GM15510 (cell line): ENCODE results near the gene STAP2.

Experiments
- POLR2A ChIP-seq: IDR thresholded peaks from 3 replicates; pipeline ENCODE4 v1.6.1; 2011; ENCODE audit warnings: borderline replicate concordance; ENCODE audit not compliant: insufficient read length; ENCODE audit errors: extremely low read depth

The STAP2 gene

DNA sequence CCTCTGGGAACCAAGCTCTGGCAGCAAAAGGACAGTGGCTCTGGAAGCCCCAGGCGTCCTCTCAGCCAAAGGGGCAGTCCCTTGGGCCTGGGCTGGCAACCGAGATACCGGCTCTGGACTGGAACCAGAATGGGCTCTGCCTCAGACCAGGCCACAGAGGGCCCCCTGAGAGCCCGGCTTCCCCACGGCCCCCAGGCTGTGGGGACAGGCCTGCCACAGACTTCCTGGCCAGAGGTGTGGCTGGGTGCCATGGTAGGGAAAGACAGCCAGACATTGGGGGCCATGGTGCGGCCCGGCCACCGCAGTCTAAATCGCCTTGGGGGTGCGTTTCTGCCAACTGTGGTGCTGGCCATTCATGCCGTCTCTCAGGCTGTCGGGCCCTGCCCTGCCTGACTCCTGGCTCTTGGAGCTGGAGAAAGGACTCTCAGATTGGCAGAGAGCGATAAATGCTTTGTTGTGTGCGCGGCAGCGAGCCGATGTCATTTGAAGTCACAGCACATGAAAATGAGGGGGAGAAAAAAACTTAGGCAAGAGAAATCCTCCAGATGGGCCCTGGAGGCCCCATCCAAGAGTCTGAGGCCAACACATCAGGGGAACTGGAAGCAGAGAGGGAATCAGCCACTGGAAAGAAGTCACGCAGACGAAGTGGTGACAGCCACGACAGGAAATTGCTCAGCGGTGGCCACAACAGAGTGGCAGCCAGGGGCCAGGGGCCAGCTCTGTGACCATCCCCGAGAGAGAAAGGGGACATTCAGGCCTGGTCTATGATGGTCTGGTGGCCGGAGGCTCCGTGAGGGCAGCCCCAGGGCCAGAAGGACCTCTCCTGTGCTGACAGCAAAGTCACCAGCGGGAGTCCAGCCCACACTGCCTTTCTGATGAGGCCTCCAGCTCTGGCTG, 35.2 kb upstream of the STAP2 start:
- no peak for TF ChIP-seq POLR2A

DNA sequence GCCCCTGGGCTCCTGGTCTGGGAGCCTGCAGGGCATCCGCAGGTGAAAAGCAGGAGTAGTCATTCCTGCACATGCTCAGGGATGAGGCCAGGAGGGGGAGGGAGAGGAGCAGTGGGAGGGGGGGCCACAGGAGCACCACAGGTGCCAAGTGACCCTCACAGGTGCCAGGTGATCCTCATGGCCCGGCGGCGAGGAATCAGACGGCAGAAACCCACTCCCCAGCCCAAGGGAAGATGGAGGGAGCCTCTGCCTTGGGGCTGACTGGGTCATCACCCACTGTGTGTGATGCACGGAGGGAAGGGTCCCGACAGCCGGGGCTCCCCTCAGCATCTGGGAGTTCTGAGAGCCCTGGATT, 34.4 kb upstream of the STAP2 start:
- TF ChIP-seq POLR2A = no peak

DNA sequence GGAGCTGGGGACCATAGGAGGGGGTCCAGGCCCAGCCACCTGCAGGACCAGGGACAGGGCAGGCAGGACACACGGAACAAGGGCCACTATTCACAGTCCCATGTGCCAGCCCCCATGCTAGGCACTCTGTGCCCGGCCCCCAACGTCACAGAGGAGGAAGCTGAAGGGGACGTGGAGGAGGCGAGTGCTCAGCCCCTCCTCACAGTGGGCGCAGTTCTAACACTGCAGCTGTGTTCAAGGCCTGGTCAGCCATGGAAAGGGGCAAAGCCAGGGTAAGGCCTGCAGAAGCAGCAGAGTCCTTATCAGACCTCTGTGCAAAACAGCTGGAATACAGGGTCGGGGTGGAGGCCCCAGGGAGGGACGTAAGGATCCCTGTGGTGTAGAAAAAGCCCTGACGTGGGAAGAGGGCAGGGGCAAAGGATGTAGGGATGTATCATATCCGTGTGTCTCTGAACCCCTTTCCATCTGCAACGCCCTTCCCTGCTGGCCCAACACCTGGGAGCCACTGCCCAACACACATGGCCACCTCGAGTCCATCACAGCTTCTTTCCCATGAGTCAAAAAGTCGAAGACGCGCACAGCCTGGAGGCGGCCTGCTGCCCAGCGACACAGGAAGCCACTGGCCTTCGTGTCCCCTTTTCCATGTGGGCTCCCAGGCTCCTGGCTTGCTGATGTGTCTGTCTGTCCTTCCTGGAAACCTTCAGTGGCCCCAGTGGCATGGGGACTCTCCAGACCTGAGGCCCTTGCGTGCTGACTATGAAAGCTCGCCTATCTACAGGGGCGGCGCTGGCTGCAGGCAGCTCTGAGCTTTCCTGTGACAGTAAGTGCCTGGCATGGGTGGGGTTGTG, 33.8 kb upstream of the STAP2 start:
- TF ChIP-seq POLR2A = no peak

DNA sequence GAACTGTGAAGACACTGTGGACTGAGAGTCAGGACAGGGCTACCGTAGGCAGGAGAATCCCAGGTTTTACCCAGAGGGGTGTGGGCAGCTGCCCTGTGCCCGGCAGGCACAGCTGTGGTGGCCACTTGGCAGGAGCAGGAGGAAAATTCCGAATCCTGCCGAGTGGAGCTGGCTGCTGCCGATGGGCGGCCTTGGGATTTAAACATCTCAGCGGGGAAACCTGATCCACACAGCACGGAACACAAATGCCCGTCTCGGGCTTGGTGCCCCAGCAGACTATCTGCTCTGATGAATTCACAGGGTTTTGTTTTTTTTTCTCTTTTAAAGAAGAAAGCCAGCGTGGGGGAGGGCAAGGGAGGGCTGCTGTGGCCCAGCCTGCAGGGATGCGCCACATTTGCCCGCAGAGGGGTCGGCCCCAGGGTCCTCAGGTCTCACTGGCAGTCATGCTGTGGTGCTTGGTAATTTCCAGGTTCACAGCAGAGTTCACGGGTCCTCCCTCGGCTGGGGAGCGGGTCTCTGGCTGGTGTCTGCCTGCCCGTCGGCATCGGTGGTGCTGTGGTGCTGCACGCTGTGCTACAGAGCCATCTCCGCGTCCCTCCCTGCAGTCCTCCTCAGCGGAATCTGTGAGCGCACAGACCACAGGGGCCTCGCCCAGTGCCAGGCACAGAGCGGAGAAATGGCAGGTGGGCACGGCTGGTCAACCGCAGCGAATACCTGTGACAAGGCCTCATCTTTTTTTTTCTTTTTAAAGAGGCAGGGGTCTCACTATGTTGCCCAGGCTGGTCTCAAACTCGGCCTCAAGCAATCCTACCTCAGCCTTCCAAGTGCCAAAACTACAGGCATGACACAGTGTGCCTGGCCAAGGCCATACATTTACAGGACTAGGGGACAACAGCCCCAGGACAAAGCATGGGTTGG, 32.9 kb upstream of the STAP2 start:
- TF ChIP-seq POLR2A = no peak

DNA sequence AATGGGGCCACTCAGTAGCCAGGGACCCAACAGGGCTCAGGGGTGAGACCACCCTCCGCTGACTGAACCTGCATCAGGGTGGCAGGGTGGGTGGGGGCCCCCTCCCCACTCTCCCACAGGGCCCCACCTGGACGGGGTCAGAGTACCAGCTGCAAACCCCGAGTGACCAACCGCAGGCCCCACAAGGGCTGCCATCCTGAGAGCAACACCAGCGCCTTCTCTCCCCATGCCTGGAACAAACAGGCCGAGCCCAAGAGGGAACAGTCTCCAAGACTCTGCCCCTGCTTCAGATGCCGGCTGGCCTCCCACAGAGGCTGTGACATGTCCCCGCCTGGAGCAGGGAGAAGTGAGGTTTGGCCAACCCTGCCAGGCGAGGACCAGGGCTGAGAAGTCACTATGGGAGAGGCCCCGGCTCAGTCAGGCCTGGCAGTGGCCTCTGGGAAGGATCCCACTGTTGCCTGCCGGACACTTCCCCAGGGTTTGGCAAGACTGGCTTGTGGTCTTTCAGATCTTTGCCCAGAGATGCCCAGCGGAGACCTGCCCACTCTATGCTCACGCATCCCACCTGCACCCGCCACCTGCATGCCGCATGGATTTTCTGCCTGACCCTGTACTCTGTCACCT, 31.9 kb upstream of the STAP2 start:
- no peak for TF ChIP-seq POLR2A

DNA sequence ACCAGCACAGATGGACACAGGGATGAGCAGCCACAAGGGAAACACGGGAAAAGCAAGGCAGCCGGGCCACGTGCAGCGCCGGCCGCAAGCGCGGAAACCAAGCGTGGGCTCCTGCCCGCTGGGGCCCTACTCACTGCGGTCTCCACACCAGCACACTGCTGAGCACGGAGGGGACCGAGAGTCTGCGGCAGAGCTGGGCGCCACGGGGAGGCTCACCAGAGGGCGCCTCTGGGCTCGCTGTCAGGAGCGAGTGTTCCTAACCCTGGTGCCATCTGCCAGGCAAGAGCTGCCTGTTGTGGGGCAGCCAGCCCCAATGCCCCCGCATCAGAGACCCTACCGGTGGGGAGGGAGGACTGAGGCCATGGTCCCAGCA, 31.2 kb upstream of the STAP2 start:
- no peak for TF ChIP-seq POLR2A

DNA sequence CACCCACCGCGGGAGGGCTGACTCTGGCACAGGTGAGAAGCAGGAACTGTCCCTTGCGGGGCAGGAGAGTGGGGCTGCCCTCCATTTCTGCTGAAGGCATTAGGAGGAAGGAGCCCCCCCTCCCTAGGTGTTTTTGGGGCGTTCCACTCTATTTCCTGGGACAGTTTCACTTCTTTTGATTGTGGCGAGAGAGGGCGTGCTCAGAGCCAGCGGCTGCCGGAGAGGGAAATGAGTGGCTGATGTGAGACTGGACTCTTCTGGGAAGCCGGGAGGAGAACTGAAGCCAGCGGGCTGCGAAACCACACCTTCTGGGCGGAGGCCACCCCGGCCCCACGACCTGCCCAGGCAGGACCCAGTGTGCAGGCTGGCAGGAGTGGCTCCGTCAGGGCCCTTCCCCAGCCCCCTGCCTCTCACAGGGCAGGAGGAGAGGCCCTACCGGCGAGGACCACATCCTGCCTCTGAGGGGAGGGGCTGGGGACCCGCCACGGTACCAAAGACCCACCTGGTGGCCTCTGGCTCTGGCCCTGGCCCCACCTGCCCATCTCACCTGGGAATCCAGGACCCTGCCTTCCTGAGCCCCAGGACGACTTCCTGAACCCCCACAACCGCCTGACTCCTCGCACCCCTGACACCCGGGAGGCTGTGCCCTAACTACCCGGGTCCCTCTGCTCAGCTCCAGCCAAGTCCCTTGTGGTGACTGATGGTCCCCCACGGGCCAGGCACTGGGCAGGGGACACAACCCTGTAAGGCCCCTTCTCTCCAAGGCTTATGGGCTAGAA, 30.7 kb upstream of the STAP2 start:
- peak; percentile 44 for TF ChIP-seq POLR2A

DNA sequence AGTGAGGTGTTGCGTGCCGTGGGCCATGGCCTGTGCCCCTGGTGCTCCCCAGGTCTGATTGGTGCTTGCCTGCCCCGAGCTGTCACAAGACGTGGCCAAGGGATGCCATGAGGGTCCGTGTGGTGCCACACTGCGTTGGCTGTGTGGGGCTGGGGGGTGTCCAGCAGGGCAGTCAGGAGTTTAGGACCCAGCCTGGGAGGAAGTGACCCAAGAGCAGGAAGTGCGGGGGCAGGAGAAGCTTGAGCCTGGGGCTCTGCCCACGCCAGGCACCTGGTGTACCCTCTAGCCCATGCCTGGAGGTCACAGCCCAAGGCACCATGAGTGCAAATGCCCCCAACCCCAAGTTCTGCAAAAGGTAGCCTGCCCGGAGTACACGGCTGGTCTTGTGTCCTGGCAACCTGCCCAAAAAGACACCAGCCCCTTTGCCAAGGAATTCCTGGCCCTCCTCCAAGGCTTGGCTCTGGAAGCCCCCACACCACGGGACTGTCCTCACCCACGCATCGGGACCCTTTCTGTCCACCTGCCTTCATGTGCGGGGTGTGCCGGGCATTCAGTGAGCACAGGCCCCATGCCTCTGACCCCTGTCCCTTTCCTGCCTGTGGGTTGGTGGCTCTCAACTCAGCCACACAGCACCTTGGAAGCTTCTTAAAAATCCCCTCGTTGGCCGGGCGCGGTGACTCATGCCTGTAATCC, 29.6 kb upstream of the STAP2 start:
- TF ChIP-seq POLR2A = no peak

DNA sequence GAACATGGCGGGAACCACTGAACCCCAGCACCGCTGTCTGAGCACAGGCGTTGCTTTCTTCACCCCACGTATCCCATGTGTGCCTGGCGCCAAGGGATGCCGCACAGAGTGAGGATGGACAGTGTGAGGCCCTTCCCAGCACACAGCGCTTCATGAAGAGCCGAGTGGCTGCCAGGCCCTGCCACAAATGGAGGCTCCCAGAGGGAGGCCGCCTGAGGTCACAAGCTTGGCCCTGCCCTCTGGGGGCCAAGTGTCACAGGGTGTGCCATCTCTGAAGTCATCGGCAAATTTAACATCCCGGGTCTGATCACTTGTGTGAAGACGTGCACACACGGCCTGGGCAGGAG, 29.1 kb upstream of the STAP2 start:
- TF ChIP-seq POLR2A = no peak

DNA sequence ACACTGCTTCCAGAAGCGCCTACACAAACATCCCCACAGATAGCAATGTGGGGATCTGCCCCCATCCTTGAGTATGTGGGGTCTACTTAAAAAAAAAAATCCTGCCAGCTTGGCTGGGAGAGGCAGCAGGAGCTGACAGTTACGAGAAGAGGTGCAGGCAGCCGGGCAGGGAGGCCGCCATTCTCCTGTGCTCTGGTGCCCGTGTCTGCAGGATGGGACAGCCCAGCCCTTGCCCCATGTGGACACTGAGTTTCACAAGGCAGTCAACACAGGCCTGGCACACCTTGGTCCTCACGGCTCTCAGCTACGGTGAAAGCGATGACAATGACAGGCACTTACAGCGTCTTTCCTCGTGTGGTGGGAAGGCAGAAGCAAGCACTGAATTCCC, 28.7 kb upstream of the STAP2 start:
- no peak for TF ChIP-seq POLR2A

DNA sequence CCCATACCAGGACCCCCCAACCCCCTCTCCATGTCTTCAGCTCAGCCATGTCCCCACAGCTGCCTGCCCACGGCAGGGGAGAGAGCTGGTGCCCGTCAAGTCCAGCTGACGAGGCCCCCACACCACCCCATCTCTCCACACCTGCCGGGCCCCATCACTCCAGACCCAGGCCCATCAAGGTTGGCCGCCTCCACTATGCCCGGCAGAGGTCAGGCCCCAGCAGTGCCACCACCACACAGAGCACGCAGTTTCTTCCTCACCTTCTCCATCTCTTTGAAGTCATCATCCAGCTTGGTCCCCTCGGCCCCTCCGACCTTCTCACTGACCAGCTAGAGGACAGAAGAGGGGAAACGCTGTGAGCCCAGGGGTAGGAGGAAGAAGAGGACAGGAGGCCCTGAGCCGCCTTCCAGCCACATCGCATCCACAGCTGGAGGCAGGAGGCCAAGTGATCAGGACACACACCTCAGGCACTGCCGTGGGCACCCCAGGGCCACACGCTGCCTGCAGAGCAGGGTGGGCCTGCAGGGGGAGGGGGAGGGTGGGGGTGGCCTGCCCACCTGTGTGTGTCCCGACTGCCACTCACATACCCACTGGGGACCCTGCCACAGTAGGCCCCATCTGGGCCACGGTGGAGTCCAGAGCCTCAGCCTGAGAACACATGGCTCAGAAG, 28.2 kb upstream of the STAP2 start:
- no peak for TF ChIP-seq POLR2A

DNA sequence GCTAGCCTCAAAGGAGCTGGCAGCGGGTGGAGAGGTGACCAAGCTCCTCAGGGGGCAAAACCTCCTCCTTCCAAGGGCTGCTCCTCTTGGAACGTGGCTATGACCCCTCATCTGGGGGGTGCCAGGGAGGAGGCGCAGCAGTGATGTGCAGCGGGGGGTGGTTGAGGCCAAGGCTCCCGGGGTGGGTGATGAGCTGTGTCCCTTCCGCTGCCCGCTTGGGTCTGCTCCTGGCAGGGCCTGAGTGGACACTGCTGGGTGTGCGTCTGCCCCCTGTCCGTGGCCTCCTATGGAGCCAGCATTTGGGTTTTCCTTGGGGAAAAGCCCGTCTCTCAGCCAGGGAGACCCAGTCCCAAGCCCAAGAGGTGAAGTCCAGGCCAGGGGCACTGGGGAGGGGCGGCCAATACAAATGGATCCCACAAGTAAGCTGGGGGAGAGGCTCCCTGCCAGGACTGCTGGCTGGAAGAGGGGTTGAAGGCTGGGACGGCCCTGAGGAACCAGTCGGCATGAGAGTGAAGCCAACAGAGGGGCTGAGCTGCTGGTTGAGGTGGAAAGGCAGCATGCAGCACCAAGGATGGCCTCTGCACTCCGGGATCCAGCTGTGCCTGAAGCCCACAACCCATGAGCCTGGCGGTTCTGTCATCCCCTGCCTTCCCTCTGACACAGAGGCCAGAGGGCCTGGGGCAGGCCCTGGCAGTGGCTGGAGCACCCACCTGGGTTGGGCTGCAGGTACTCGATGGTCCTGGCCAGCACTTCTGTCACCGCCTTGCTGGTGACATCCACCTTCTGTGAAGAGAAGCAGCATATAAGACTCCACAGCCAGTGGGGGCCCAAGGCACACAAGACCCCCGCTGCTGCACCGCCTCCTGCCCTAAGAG, 27.4 kb upstream of the STAP2 start:
- TF ChIP-seq POLR2A = no peak
